GM21576 (cell line): ENCODE data around the gene NUSAP1.
"Not testable (repeated sequence)": the region's sequence is repeated elsewhere in the genome, so short reads cannot be mapped to it uniquely, and the experiment has no call there.

Experiments
- ATAC-seq: cut with Tn5 transposase; IDR thresholded peaks from one replicate; pipeline ENCODE4 v1.9.1; 2021; ENCODE audit warnings: mild to moderate bottlenecking, moderate library complexity; ENCODE audit not compliant: unreplicated experiment

NUSAP1 gene

GRCh38 chr15:41408234-41408641 is 75.6 kb downstream of the NUSAP1 start:
- ATAC-seq, result no peak

GRCh38 chr15:41411031-41411430 is 78.3 kb downstream of the NUSAP1 start:
- no peak for ATAC-seq

DNA sequence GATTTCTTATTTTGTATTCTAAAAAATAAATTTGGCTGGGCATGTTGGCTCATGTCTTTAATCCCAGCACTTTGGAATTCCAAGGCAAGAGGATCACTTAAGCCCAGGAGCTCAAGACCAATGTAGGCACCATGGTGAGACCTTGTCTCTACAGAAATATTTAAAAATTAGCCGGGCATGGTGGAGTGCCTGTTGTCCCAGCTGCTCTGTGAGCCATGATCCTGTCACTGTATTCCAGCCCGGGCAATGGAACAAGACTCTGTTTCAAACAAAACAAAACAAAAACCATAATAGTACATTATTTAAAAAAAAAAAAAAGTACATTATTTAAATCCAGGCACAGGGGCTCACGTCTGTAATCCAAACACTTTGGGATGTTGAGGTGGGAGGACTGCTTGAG is 78.8 kb downstream of the NUSAP1 start:
- no peak for ATAC-seq

DNA sequence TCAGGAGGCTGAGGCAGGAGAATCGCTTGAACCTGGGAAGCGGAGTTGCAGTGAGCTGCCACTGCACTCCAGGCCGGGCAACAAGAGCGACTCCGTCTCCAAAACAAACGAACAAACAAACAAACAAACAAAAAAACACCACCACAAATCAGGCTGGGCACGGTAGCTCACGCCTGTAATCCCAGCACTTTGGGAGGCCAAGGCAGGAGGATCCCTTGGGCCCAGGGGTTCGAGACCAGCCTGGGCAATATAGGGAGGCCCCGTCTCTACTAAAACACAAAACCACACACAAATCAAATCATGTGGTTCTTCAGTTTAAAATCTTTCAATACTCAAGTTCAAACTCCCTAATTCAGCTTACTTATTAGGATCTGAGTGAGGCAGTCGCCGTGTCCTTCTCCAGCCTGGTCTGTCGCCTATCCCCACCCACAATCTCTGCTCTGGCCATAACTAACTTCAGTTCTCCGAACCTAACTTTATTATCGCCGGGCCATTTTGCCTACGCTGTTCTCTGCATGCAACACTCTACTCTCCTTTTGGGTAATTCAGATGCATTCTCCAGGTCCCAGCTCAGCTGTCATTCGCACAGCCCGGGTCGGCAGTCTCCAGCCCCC is 83.6 kb downstream of the NUSAP1 start:
- ATAC-seq, result peak; percentile 6

GRCh38 chr15:41416742-41417417 is 84.2 kb downstream of the NUSAP1 start, which contains the start of gene RTF1:
TSS of gene RTF1 (plus strand) at chr15:41417095. CDS start at chr15:41417116, 21 bp downstream.
- peak; percentile 79 for ATAC-seq

DNA sequence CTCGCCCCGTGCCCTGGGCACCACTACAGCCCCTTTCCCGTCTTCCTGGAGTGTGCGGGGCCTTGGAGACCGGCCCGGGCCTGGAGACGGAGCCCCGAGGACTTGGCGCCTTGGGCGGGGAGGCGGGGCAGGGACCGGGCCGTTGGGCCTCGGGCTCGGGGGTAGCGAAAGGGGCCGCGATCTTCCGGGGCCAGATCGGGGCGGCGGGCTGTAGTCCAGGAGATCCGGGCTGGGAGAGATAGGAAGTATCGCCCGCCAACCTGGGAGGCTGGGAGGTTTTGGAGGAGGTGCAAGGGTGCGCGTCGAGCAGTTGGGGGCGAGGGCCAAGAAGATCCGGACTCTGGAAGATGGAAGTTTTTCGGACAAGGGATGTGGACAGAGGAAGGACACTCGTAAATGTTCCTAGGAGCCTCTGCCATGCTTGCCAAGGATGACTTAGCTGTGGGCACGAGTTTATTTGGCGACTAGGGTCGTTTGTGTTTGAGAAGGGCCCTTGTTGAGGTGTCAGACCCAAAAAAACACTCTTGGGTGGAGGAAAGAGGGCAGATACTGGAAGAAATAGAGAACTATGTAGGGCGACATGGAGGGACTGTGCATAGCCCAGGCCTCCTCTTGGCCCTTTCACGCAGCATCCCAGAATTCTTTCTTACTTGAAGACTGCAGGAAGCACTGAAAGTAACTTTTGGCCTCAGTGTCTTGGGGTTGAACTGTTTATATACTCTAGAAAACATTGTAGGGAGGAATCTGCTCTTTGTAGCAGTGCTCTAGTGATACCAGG is 84.9 kb downstream of the NUSAP1 start:
- ATAC-seq, result peak; percentile 36

DNA sequence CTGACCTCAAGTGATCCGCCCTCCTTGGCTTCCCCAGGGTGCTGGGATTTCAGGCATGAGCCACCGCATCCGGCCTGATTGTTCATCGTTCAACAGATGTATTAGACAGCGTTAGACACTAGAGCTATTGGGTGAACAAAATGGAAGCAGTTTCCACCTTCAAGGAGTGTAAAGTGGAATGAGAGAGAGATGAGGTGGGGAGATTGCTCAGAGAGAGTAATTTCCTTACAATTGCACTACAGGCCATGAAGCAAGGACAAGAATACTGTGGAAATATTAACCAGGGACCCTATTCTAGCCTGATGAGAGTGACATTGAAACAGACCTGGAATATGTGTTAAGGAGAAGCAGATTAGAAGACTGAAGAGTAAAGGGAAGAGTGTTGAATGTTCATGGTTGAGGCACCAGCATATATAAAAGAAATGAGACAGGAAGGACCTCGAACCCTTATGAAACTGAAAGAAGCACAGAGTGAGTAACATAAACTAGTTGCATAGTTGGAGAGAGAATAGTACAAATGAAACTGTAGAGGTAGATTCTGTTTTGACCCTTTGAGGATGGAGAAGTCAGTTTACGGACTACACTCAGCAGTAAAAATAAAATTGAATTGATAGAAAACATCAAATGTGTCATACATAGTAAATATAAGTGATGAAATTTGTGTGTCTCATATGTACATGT is 91.4 kb downstream of the NUSAP1 start:
- peak; percentile 76 for ATAC-seq

DNA sequence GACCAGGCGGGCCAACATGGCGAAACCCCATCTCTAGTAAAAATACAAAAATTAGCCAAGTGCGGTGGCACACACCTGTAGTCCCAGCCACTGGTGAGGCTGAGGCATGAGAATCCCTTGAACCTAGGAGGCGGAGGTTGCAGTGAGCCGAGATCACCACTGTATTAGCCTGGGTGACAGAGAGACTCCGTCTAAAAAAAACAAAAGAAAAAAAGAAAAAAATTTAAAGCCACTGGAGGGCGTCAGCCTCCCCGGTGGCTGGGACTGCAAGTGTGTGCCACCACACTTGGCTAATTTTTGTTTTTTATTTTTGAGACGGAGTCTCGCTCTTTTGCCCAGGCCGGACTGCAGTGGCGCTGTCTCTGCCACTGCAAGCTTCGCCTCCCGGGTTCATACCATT is 92.1 kb downstream of the NUSAP1 start:
- no peak for ATAC-seq

- not testable (repeated sequence) for ATAC-seq
These were observed 93.2 kb downstream of the NUSAP1 start for GRCh38 chr15:41425907-41426306.

DNA sequence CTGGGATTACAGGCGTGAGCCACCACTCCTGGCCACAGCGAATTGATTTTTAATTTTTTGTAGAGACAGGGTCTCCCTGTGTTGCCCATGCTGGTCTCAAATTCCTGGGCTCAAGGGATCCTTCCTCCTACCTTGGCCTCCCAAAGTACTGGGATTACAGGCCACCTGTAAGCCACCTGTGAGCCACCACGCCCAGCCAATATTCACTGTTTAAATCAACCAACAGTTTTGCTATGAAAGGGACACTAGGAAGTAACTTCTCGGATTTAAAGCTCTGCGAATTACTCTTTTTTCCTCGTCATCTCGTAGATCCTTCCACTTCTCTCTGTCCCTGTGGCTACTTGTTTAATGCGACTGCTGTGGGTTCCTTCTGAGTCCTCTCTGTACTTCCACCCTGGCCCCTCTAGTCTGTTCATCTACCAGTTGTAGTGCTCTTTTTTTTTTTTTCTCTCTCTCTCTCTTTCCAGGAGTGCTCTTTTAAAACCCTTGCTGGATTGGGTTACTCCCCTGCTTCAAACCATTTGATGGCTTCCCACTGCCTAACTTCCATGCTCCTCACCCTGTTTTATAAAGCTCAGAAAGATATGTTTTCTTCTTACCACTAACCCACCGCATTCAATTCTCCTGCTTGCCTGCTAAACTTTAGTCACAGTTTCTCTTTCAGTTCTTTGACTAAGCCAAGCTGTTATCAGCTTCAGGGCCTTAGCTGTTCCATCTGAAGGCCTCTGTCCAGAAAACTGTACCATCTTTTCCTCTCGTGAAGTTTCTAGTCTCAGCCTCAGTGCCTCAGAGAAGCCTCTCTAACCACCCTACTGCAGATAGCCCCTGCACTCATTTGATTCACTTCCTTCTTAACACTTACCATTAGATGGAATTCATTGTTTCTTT is 96.6 kb downstream of the NUSAP1 start:
- peak; percentile 80 for ATAC-seq
